ENCODE results near the gene TMPRSS7. TPM values are rescaled to one million over a fixed set of nuclear protein-coding genes. Genes with fewer than 3 reads are reported as not detected.

Gene TMPRSS7
- total and polyA plus RNA-seq, 2 experiments from 2014 or later: not detected

DNA sequence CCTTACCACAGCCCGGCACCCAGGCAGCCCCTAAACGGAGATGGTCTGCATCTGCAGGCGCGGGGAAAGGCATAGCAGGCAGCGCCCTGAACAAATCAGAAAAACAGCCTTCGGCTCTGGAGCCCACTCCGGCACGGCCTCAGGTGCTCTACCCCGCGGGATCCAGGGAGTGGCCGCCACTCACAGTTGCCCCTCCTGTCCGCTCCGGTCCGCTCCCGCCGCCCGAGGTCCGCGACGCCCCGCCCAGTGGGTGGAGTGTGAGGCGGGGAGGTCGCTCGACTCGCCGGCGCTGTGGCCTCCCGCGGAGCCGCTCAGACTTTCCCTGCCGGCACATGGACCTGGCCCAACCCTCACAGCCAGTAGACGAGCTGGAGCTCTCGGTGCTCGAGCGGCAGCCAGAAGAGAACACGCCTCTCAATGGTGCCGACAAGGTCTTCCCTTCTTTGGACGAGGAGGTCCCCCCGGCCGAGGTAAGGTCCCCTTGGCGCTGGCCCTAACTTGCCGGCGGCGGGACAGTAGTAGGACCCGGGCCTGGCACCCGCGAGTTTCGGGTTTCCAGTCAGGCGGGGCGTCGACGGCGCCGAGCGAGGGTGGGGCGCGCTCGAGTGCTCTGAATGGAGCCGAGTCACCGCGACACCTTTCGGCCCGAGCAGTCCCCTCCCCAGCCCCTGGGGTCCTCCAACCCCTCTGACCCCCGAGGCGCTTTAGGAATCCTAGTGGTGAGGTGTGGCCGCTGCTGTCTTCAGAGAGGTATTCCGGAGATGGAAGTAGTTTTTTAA, 51.7 kb downstream of the TMPRSS7 start, which contains the start of gene C3orf52:
Gene C3orf52 (plus strand): TSS at position 314 of the 779 bp plus-strand sequence. CDS start 19 bp downstream, at position 333.
- Mint-ChIP-seq H3K27me3 (ENCODE audit: insufficient read depth, low read depth, poor library complexity) (peaks cover 9% of the 10 kb centered on the region), H3K36me3 (ENCODE audit: low read depth) (no peaks in the 10 kb centered on the region), H3K27ac (peak within 1 kb of the TSS; percentile 81), H3K4me1 (peaks cover 36% of the 10 kb centered on the region), H3K4me3 (peak within 1 kb of the TSS; percentile 95), H3K9me3 (no peaks in the 10 kb centered on the region)
- H3K4me1 ChIP-seq (ENCODE audit: insufficient read depth): peaks cover 22% of the 10 kb centered on the region
- no peaks in the 10 kb centered on the region for H3K9me2 ChIP-seq (ENCODE audit: insufficient read depth)
- H4K20me1 ChIP-seq (replicated peaks; ENCODE audit: insufficient read depth): peaks cover 3% of the 10 kb centered on the region; the same call in 1 of the 2 replicates
- peaks cover 19% of the 10 kb centered on the region for H3K27me3 ChIP-seq (ENCODE audit: insufficient read depth)
- peak; percentile 84 for TF ChIP-seq POLR2AphosphoS5 (IDR thresholded peaks at IDR 0.05; ENCODE audit: low read depth)
- TF ChIP-seq, protein P1, sequence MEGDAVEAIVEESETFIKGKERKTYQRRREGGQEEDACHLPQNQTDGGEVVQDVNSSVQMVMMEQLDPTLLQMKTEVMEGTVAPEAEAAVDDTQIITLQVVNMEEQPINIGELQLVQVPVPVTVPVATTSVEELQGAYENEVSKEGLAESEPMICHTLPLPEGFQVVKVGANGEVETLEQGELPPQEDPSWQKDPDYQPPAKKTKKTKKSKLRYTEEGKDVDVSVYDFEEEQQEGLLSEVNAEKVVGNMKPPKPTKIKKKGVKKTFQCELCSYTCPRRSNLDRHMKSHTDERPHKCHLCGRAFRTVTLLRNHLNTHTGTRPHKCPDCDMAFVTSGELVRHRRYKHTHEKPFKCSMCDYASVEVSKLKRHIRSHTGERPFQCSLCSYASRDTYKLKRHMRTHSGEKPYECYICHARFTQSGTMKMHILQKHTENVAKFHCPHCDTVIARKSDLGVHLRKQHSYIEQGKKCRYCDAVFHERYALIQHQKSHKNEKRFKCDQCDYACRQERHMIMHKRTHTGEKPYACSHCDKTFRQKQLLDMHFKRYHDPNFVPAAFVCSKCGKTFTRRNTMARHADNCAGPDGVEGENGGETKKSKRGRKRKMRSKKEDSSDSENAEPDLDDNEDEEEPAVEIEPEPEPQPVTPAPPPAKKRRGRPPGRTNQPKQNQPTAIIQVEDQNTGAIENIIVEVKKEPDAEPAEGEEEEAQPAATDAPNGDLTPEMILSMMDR (conservative IDR thresholded peaks at IDR 0.05; ENCODE audit: low read depth in 2 of 2): peak in 1 of 2 experiments; percentile 37; a peak in 3 of 4 replicates
- TF ChIP-seq EZH2phosphoT487 (IDR thresholded peaks at IDR 0.05; ENCODE audit: unreplicated experiment): no peak
- no peak for TF ChIP-seq REST (IDR thresholded peaks at IDR 0.05; ENCODE audit: unreplicated experiment)
- peak within 1 kb of the TSS; percentile 85; the same call in 1 of the 2 replicates for H3K27ac ChIP-seq (ENCODE audit: low read depth)
- peaks cover 41% of the 10 kb centered on the region for H3K79me2 ChIP-seq (replicated peaks; ENCODE audit: insufficient read depth)
- peaks cover 5% of the 10 kb centered on the region; the same call in 1 of the 2 replicates for H3F3A ChIP-seq (replicated peaks; ENCODE audit: low read depth)
- peak within 1 kb of the TSS; percentile 96 for H2AFZ ChIP-seq
- ATAC-seq (peak; percentile 92), DNase-seq (ENCODE audit: low spot score) (peak; percentile 96)
- H3K4me3 ChIP-seq: peak within 1 kb of the TSS; percentile 94
- H3K36me3 ChIP-seq (ENCODE audit: insufficient read depth): no peaks in the 10 kb centered on the region
- peak within 1 kb of the TSS; percentile 96 for H3K4me2 ChIP-seq

- ATAC-seq: peak; percentile 27
- no peaks in the 10 kb centered on the region for H3K36me3 Mint-ChIP-seq (ENCODE audit: low read depth)
- peaks cover 23% of the 10 kb centered on the region for H3K4me1 ChIP-seq (ENCODE audit: insufficient read depth)
- TF ChIP-seq JUNB (IDR thresholded peaks at IDR 0.05; ENCODE audit: unreplicated experiment) (no peak), REST (IDR thresholded peaks at IDR 0.05; ENCODE audit: unreplicated experiment) (no peak), EZH2phosphoT487 (IDR thresholded peaks at IDR 0.05; ENCODE audit: unreplicated experiment) (no peak), CREB1 (CRISPR knock-in tag; IDR thresholded peaks at IDR 0.05; ENCODE audit: low read depth) (no peak), STAT1 (IDR thresholded peaks at IDR 0.05; ENCODE audit: unreplicated experiment) (no peak), NANOG (IDR thresholded peaks at IDR 0.05; ENCODE audit: borderline replicate concordance) (no peak), ZNF331 (CRISPR knock-in tag; IDR thresholded peaks at IDR 0.05; ENCODE audit: low read depth) (no peak), POLR2AphosphoS5 (IDR thresholded peaks at IDR 0.05; ENCODE audit: low read depth) (no peak)
- TF ChIP-seq, protein P2, sequence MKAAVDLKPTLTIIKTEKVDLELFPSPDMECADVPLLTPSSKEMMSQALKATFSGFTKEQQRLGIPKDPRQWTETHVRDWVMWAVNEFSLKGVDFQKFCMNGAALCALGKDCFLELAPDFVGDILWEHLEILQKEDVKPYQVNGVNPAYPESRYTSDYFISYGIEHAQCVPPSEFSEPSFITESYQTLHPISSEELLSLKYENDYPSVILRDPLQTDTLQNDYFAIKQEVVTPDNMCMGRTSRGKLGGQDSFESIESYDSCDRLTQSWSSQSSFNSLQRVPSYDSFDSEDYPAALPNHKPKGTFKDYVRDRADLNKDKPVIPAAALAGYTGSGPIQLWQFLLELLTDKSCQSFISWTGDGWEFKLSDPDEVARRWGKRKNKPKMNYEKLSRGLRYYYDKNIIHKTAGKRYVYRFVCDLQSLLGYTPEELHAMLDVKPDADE (IDR thresholded peaks at IDR 0.05): no peak
These were observed 52.5 kb downstream of the TMPRSS7 start for GRCh38 chr3:112086875-112087524.

More at GRCh38 chr3:112086875-112087524, 52.5 kb downstream of the TMPRSS7 start:
- H3K9me2 ChIP-seq (ENCODE audit: insufficient read depth): no peaks in the 10 kb centered on the region
- Mint-ChIP-seq H3K9me3 (no peaks in the 10 kb centered on the region), H3K4me3 (peak overlapping the region; percentile 95), H3K27ac (peak overlapping the region; percentile 81), H3K27me3 (ENCODE audit: insufficient read depth, low read depth, poor library complexity) (peaks cover 9% of the 10 kb centered on the region), H3K4me1 (peaks cover 36% of the 10 kb centered on the region)
- peak overlapping the region; percentile 96 for H3K4me2 ChIP-seq
- peaks cover 3% of the 10 kb centered on the region; the same call in 1 of the 2 replicates for H4K20me1 ChIP-seq (replicated peaks; ENCODE audit: insufficient read depth)
- DNase-seq (ENCODE audit: low spot score): peak; percentile 19
- no peaks in the 10 kb centered on the region for H3K36me3 ChIP-seq (ENCODE audit: insufficient read depth)
- peak overlapping the region; percentile 94 for H3K4me3 ChIP-seq
- peaks cover 19% of the 10 kb centered on the region for H3K27me3 ChIP-seq (ENCODE audit: insufficient read depth)
- peaks cover 5% of the 10 kb centered on the region; the same call in 1 of the 2 replicates for H3F3A ChIP-seq (replicated peaks; ENCODE audit: low read depth)
- H2AFZ ChIP-seq: peak overlapping the region; percentile 87
- peaks cover 48% of the 10 kb centered on the region for H3K79me2 ChIP-seq (replicated peaks; ENCODE audit: insufficient read depth)
- peak overlapping the region; percentile 85; the same call in 1 of the 2 replicates for H3K27ac ChIP-seq (ENCODE audit: low read depth)

All from GM23338 (cell line).